Activated CD8-positive, alpha-beta memory T cell treated with anti-CD3 and anti-CD28 coated beads, Interleukin-2, amount 50 U/mL, for 48 hours (primary cell): ENCODE measurements around the gene GLP1R.
"Not testable (repeated sequence)": the region's sequence is repeated elsewhere in the genome, so short reads cannot be mapped to it uniquely, and the experiment has no call there.

Experiments used
- DNase-seq: peaks from one replicate; pipeline ENCODE4 v3.0.0-alpha.2; 2020

The GLP1R gene

GRCh38 chr6:39088331-39088730 is 39.8 kb downstream of the GLP1R start:
- peak; percentile 47 for DNase-seq

- DNase-seq = no peak
These were observed 41.5 kb downstream of the GLP1R start for GRCh38 chr6:39090036-39090435.

- DNase-seq = no peak
These were observed 42.6 kb downstream of the GLP1R start for GRCh38 chr6:39091220-39091619.

- no peak for DNase-seq
These were observed 43.5 kb downstream of the GLP1R start for GRCh38 chr6:39092124-39092523.

DNA sequence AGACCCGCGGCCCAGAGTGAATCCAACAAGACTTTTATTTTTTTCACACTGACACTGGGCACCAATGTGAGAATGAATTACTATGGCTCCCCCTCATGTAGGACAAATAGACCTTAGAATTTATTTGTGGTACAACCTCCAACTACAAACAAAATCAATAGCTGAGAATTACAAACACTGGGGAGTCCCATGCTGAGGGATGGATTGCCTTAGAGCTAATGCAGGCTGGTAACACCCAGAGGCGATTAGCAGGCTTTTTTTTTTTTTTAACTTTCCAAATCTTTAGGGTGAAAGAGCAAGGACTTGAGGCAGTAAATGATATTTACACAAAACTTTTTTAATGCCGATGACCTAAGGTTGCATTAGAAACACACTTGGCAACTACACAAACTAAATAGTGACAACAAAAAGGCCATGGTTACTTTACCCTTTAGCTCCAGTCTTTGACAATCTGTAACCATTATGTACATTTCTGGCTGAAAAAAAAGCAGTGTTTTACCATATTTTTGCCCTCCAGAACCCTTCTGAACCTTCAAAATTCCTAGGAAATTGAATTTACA is 44.6 kb downstream of the GLP1R start:
- DNase-seq = no peak

DNA sequence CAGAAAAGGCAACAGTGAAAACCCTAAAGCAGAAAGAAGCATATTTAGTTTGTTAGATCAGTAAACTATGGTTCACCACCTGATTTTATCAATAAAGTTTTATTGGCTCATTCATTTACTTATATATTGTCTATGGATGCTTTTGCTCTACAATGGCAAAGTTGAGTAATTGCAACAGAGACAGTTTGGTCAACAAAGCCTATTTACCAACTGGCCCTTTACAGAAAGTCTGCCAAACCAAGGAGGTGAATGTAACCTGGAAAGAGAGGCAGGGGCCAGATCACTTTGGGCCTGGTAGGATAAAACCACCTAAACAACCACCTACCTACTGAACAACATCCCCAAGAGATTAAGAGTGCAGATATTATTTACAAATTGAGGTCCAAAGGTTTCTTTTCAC is 47.0 kb downstream of the GLP1R start:
- no peak for DNase-seq

DNA sequence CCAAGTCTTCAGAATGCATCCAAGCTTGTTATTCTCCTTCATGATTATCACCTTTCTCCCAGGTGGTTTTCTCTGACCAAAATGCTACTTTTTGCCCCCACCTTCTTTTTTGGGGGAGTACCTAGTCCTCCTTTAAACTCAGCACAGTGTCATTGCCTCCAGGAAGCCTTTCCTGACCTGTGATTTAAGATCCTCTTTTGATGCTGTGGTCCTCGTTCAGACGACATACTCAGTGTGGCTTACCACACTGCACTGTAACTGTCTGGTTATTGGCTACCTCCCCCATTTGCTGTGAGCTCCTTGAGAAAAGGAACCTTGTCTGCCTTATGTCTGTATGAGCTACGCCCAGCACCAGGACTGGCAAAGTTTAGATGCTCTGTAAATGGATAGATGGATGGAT is 51.8 kb downstream of the GLP1R start:
- no peak for DNase-seq

GRCh38 chr6:39102071-39102820 is 53.7 kb downstream of the GLP1R start:
- no peak for DNase-seq

- no peak for DNase-seq
These were observed 54.2 kb downstream of the GLP1R start for GRCh38 chr6:39102821-39103136.

- DNase-seq = no peak
These were observed 55.9 kb downstream of the GLP1R start for GRCh38 chr6:39104528-39104927.

GRCh38 chr6:39107034-39107433 is 58.5 kb downstream of the GLP1R start:
- no peak for DNase-seq

DNA sequence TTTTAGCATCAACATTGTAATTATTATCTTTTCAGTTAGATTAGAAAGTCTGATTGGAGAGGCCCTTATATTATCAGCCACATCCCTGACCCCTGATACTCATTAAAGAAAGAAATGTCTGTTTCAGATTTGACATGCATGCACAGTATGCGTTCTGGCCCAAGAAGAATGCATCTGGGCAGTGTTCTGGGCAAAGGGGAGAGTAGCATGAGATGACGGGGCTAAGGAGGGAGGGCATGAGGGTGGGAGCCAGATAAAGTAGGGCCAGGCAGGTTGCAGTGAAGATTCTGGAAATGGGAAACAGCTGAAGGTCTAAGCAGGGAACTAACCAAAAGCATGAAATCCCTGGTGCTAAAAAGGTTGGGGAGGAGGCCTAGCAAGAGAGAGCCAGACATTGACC is 59.1 kb downstream of the GLP1R start:
- DNase-seq = no peak

DNA sequence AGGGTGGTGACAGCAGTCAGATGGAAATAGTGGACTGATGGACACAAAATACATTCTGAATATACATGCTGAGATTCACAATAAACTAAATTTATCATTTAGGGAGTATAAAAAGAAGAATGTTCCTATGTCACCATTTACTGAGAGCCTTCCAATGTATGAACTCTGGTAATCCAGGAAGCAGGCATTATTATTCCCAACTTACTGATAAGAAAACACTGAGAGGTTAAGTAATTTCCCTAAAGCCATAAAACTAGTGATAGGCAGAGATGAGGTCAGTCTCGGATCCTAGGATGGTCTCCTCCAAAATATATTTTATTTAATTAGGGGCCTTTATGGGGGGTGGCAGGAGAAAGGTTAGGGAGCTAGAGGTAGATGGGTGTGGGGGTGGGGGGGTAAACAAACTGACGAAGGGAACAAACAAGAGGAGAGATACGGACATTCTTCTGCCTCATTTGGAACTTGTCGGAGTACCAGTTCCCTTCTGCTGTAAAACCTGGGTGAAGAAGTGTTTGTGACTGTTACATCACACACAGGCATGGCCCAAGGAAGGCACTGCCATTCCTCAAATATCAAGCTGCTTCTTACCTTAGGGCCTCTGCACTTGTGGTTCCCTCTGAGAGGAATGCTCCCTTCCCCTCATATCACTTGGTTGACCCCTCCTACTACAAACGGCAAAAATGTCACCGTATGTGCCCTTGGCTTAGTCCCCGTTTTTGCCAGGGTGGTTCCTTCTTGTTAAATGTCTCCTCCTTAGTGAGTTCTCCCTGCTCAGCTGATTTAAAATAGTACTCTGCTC is 59.7 kb downstream of the GLP1R start:
- DNase-seq = no peak

- DNase-seq = no peak
These were observed 62.7 kb downstream of the GLP1R start for GRCh38 chr6:39111280-39111679.

GRCh38 chr6:39113788-39114187 is 65.2 kb downstream of the GLP1R start:
- no peak for DNase-seq

DNA sequence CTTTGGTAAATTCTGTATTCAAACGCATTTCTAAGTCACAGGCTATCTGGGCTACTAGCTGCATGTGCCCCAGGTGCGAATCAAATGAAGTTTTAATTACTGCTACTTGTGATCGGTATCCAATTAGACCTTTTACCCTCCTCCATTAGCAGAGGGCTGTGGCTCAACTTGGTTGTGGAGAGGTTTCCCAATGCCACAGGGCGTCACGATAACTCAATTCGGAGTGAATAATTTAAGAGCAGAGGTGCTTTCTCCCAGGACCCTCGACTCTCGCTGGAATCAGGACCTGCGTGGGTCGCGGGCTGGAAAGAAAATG is 65.8 kb downstream of the GLP1R start:
- no peak for DNase-seq

- peak; percentile 97 for DNase-seq
These were observed 66.4 kb downstream of the GLP1R start, which contains the start of gene SAYSD1 for GRCh38 chr6:39114704-39115599. SAYSD1 (minus strand) TSS chr6:39115186; CDS start chr6:39115089, 97 bp downstream.

GRCh38 chr6:39118921-39119320 is 70.3 kb downstream of the GLP1R start:
- no peak for DNase-seq

- no peak for DNase-seq
These were observed 75.5 kb downstream of the GLP1R start for GRCh38 chr6:39124114-39124513.

GRCh38 chr6:39128106-39128505 is 79.5 kb downstream of the GLP1R start:
- DNase-seq = no peak

DNA sequence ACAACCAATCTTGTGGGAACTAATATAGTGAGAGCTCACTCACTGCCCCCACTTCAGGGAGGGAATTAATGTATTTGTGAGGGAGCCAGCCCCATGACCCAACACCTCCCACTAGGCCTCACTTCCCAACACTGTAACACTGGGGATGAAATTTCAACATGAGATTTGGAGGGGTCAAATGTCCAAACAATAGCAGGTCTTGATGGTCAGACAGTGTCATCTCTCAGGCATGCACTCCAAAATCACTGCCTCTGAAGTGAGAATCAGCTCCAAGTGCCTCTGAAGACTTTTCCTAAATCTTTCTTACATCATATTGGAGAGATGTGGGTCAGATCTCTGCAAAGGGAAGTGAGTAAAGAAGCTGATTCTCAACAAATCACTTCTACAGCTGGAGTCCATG is 80.3 kb downstream of the GLP1R start:
- DNase-seq = no peak

DNA sequence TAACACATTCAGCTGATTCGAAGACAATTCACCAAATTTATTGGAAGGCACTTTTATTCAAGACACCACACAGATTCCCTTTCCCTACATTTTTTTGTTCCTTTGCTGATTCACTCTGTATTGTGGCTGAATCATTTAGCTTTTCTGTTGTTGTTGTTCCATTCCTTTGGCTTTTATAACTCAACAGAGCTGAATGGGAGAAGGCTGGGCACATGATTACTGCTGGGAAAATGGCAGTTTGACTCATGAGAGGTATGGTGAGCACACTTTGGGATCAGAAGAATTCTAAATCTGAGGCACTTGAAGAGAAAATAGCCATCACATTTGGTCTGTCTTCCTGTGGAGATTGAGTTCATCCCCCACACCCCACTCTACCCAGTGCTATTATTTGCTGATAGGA is 82.1 kb downstream of the GLP1R start:
- no peak for DNase-seq

DNA sequence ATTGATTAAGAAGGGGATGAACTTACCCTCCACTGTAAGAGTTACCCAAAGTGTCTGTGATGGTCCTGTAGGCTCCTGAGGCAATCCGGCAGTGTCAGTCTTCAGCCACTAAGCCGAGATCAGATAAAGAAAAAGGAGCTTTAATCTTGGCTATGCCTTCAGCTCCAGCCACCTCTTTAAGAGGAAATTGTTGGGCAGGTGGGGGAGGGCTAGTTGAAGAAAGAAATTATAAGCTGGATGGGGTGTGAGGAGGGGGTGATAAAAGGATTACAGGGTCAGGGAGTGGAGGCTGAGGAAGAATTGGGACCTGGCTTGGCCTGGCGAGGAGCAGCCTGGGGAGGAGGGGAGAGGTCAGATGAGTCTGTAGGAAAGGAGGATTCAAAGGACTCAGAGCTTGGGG is 86.2 kb downstream of the GLP1R start:
- DNase-seq = not testable (repeated sequence)
